HG03039 (cell line): ENCODE data around the gene COX19.

Experiments
- ATAC-seq: cut with Tn5 transposase; IDR thresholded peaks from one replicate; pipeline ENCODE4 v1.9.1; 2021; ENCODE audit warnings: mild to moderate bottlenecking, moderate library complexity; ENCODE audit not compliant: unreplicated experiment

The COX19 gene

GRCh38 chr7:917255-918117, 57.9 kb downstream of the COX19 start:
- no peak for ATAC-seq

GRCh38 chr7:916291-916941, 58.9 kb downstream of the COX19 start:
- no peak for ATAC-seq
